ENCODE results near the gene RRP12. TPM values are rescaled to one million over a fixed set of nuclear protein-coding genes. Genes with fewer than 3 reads are reported as not detected.

The RRP12 gene
- total and polyA plus RNA-seq, 9 of the 15 experiments (the other 6 are each of a cell fraction or from before 2014, with no cell fraction given), result 4.6 to 68.2 (median 21.8) TPM

- TF ChIP-seq ARID4B (CRISPR knock-in tag; IDR thresholded peaks at IDR 0.05) (peak; percentile 31; the same call in 1 of the 2 replicates), NCOA6 (IDR thresholded peaks at IDR 0.05) (no peak), PHF8 (IDR thresholded peaks at IDR 0.05; ENCODE audit: borderline replicate concordance, low read length) (peak; percentile 68; the same call in 1 of the 2 replicates), TCF7L2 (IDR thresholded peaks at IDR 0.05; ENCODE audit: low read depth, low read length) (peak; percentile 90), RBFOX2 (IDR thresholded peaks at IDR 0.05; ENCODE audit: low read depth, low read length) (peak; percentile 87), SAFB (IDR thresholded peaks at IDR 0.05; ENCODE audit: borderline replicate concordance, low read depth, low read length) (peak; percentile 50; the same call in 1 of the 2 replicates), MBD2 (IDR thresholded peaks at IDR 0.05; ENCODE audit: borderline replicate concordance, low read depth) (peak; percentile 93), SREBF1 (IDR thresholded peaks at IDR 0.05; ENCODE audit: borderline replicate concordance, low read depth, low read length) (peak; percentile 79), FOXJ2 (tag; IDR thresholded peaks at IDR 0.05) (peak; percentile 77; the same call in 1 of the 2 replicates), POLR2G (IDR thresholded peaks at IDR 0.05; ENCODE audit: low read depth, low read length) (peak; percentile 94), SREBF2 (CRISPR knock-in tag; IDR thresholded peaks at IDR 0.05) (no peak), ZKSCAN3 (CRISPR knock-in tag; IDR thresholded peaks at IDR 0.05) (no peak), AFF4 (CRISPR knock-in tag; IDR thresholded peaks at IDR 0.05) (0 out of 2 replicates have a peak, but pooled peaks have one; percentile 66), MAZ (CRISPR knock-in tag; conservative IDR thresholded peaks at IDR 0.05 in 1 of 2, IDR thresholded peaks at IDR 0.05 in 1 of 2) (peak in 1 of 2 experiments; percentile 75; a peak in 3 of 4 replicates), SMAD4 (CRISPR knock-in tag; conservative IDR thresholded peaks at IDR 0.05) (peak; percentile 49), GMEB1 (CRISPR knock-in tag; IDR thresholded peaks at IDR 0.05) (0 out of 2 replicates have a peak, but pooled peaks have one; percentile 30), ZNF12 (CRISPR knock-in tag; IDR thresholded peaks at IDR 0.05) (0 out of 2 replicates have a peak, but pooled peaks have one; percentile 40)
Measured at GRCh38 chr10:97334370-97335175, 66.6 kb downstream of the RRP12 start, which contains the start of gene FRAT2 (continued).

All from K562 (cell line).